Prostate gland (tissue), 2 donors: ENCODE data around the gene HLA-DPB1.

ENCODE experiments used
- CTCF ChIP-seq, 4 experiments: fragments of 200-600 bp in 2 of 4; fragments of 450-650 bp in 2 of 4; sonication (generic) in 2 of 4; IDR thresholded peaks; 1 replicate in 3 of 4; 2 replicates in 1 of 4; pipeline ENCODE4 v1.5.1; 2016 to 2019; ENCODE audit warnings: antibody characterized with exemption in 4 of 4, mild to moderate bottlenecking in 2 of 4, moderate library complexity in 2 of 4
- POLR2A ChIP-seq: fragments of 450-650 bp; IDR thresholded peaks from one replicate; pipeline ENCODE4 v1.6.1; 2016; ENCODE audit warnings: antibody characterized with exemption, mild to moderate bottlenecking
- POLR2AphosphoS5 ChIP-seq: sonication (generic); formaldehyde crosslinking; IDR thresholded peaks from one replicate; pipeline ENCODE4 v1.6.1; 2017; ENCODE audit warnings: antibody characterized with exemption

- TF ChIP-seq POLR2AphosphoS5, result no peak
- TF ChIP-seq CTCF (IDR thresholded peaks at IDR 0.05), result no peak
- no peak for TF ChIP-seq POLR2A
These were observed 3.8 kb downstream of the HLA-DPB1 start for GRCh38 chr6:33079580-33079979.
